SK-N-MC (cell line): ENCODE measurements around the gene ADAMTS9.

Experiments
- EZH2 ChIP-seq: fragments of 200-600 bp; sonication (generic); IDR thresholded peaks from one replicate; pipeline ENCODE4 v1.6.1; 2017; ENCODE audit warnings: antibody characterized with exemption
- POLR2AphosphoS5 ChIP-seq: IDR thresholded peaks from 2 replicates; pipeline ENCODE4 v1.6.1; 2012; ENCODE audit warnings: mild to moderate bottlenecking, low read depth, low read length, borderline replicate concordance

DNA sequence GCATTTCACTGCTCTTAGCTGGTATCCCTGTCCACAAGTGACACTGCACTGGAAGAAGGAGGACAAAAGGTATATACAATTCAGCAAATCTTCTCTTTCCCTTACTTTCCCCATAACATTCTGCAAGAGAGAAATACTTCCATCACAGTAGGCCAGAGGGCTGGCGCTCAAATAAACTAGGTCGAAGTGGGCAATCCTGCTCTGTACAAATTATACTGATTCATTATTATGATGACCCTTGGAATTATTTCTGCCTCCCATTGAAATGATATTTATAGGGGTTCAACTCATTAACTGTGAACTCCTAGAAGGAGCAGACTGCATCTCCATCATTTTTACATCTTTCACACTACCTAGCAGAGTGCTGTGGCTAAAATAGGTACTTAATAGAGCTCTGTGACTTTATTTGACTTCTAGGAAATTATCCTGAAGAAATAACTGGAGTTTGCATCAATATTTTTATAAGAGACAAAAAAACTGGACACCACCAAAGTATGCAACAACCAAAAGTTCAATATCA, 80.7 kb downstream of the ADAMTS9 start:
- TF ChIP-seq POLR2AphosphoS5: no peak
- no peak for TF ChIP-seq EZH2
